HepG2 (cell line): ENCODE measurements around the gene SLC22A23. TPM values are rescaled to one million over a fixed set of nuclear protein-coding genes. Genes with fewer than 3 reads are reported as not detected.

Experiments used
- ATAC-seq: fragments of 200-7000 bp; cut with Tn5 transposase; 3 replicates; pipeline ENCODE4 v1.9.1; 2020; ENCODE audit warnings: mild to moderate bottlenecking, moderate library complexity
- BruUV-seq: library from RNA; stranded (reverse); fragments of 400-500 nt; replicated peaks from 2 replicates; lab custom pipeline; 2021; lab: Mats Ljungman, UMichigan
- CTCF ChIA-PET: fragments of 300-600 bp; formaldehyde crosslinking; extraction: SDS; loops from one replicate; lab custom pipeline; 2021; ENCODE audit warnings: low total read pairs, inconsistent platforms, low intra/inter-chr PET ratio; lab: Yijun Ruan, JAX
- POLR2A ChIA-PET: fragments of 350-600 bp; sonication (Branson Sonifier 250); formaldehyde crosslinking; loops from one replicate; lab custom pipeline; 2020; ENCODE audit warnings: antibody characterized with exemption, inconsistent platforms; lab: Yijun Ruan, JAX
- DNase-seq: peaks from one replicate; pipeline ENCODE4 v3.0.0-alpha.2; 2015; ENCODE audit warnings: low spot score
- FAIRE-seq: peaks from 3 replicates; lab custom pipeline; 2011; peaks lifted over from hg19 to GRCh38; lab: Jason Lieb, UNC
- H2AFZ ChIP-seq: one replicate; pipeline ENCODE4 v1.6.1; 2011; ENCODE audit warnings: low read length, inconsistent platforms
- H3K27ac ChIP-seq: fragments of 300-600 bp; 3 replicates; pipeline ENCODE4 v1.8.0; 2011; ENCODE audit warnings: mixed run types, mild to moderate bottlenecking, mixed read lengths, low read length, inconsistent platforms; ENCODE audit not compliant: insufficient read depth; ENCODE audit errors: extremely low read length
- H3K27me3 ChIP-seq, 2 experiments: fragments of 200-600 bp in 1 of 2; 2 replicates in 1 of 2; 3 replicates in 1 of 2; pipeline versions ENCODE4 v1.6.0 to v1.8.0; 2011; ENCODE audit warnings: low read length in 2 of 2, mild to moderate bottlenecking in 2 of 2, moderate library complexity in 2 of 2, inconsistent platforms in 1 of 2; ENCODE audit not compliant: insufficient read depth in 2 of 2, control insufficient read depth in 1 of 2
- H3K36me3 ChIP-seq, 2 experiments: fragments of 200-600 bp in 1 of 2; replicated peaks in 1 of 2; 2 replicates in 1 of 2; 3 replicates in 1 of 2; pipeline versions ENCODE4 v1.5.1 to v1.8.0; 2011; ENCODE audit warnings: low read length in 2 of 2, inconsistent platforms in 1 of 2; ENCODE audit not compliant: insufficient read depth in 2 of 2, control insufficient read depth in 1 of 2
- H3K4me1 ChIP-seq: 2 replicates; pipeline ENCODE4 v1.5.1; 2012; ENCODE audit warnings: low read length, inconsistent platforms; ENCODE audit not compliant: insufficient read depth
- H3K4me2 ChIP-seq: 2 replicates; pipeline ENCODE4 v1.6.0; 2011; ENCODE audit warnings: low read depth, low read length, inconsistent platforms
- H3K4me3 ChIP-seq, 3 experiments: fragments of 200-600 bp in 1 of 3; sonication (generic), shearing (Covaris generic) in 1 of 3; replicated peaks in 1 of 3; 2 replicates each; pipeline ENCODE4 v1.5.1; 2011 to 2016; ENCODE audit warnings: low read length in 3 of 3, inconsistent platforms in 2 of 3, low read depth in 2 of 3, mild to moderate bottlenecking in 2 of 3, control low read depth in 1 of 3, mixed read lengths in 1 of 3; ENCODE audit not compliant: insufficient read depth in 1 of 3
- H3K79me2 ChIP-seq: one replicate; pipeline ENCODE4 v1.6.1; 2011; ENCODE audit warnings: low read length, inconsistent platforms; ENCODE audit not compliant: insufficient read depth
- H3K9ac ChIP-seq: 2 replicates; pipeline ENCODE4 v1.6.0; 2011; ENCODE audit warnings: mild to moderate bottlenecking, low read depth, low read length, inconsistent platforms; ENCODE audit not compliant: insufficient read depth
- H3K9me3 ChIP-seq: 2 replicates; pipeline ENCODE4 v1.5.1; 2012; ENCODE audit warnings: mild to moderate bottlenecking, low read length
- H4K20me1 ChIP-seq: 2 replicates; pipeline ENCODE4 v1.6.0; 2011; ENCODE audit warnings: inconsistent platforms, mild to moderate bottlenecking, low read length, moderate library complexity; ENCODE audit not compliant: insufficient read depth
- ATM ChIP-seq: fragments of 450-650 bp; IDR thresholded peaks from 2 replicates; pipeline ENCODE4 v1.7.1; 2017; ENCODE audit warnings: mild to moderate bottlenecking, borderline replicate concordance
- CREM ChIP-seq, 2 experiments: sonication (generic) in 1 of 2; formaldehyde crosslinking in 1 of 2; IDR thresholded peaks; 2 replicates each; pipeline versions ENCODE4 v1.4.0 to v1.6.1; 2016 to 2020; ENCODE audit warnings: antibody characterized with exemption in 1 of 2, mild to moderate bottlenecking in 1 of 2, missing genetic modification reagents in 1 of 2
- ZMYM3 ChIP-seq: sonication (generic); formaldehyde crosslinking; IDR thresholded peaks from 2 replicates; pipeline ENCODE4 v1.5.1; 2020; ENCODE audit warnings: mild to moderate bottlenecking, missing genetic modification reagents
- ZNF703 ChIP-seq: sonication (generic); formaldehyde crosslinking; IDR thresholded peaks from 2 replicates; pipeline ENCODE4 v1.5.1; 2020; ENCODE audit warnings: missing genetic modification reagents, mild to moderate bottlenecking, moderate library complexity, borderline replicate concordance
- ZNF772 ChIP-seq: sonication (generic); formaldehyde crosslinking; IDR thresholded peaks from 2 replicates; pipeline ENCODE4 v1.5.0; 2020; ENCODE audit warnings: mild to moderate bottlenecking, missing genetic modification reagents
- WGBS: methylation state at CpG from one replicate; pipeline ENCODE4 v1.1.6; 2017; ENCODE audit warnings: low lambda C conversion rate; 5-methylcytosine and 5-hydroxymethylcytosine counted together
- in situ Hi-C: cut with HindIII; loops from 2 replicates; pipeline ENCODE4 v1.10.0; 2017; ENCODE audit warnings: low pct_unique_long_range_greater_than_20kb; ENCODE audit not compliant: extremely low pct_ligation_motif_present
- intact Hi-C: fragments of 100-400 bp; cut with micrococcal nuclease; formaldehyde crosslinking; loops from one replicate; pipeline ENCODE4 v1.10.0; 2022; ENCODE audit not compliant: unreplicated experiment
- polyA plus RNA-seq, 8 experiments: library from polyadenylated mRNA; depleted of rRNA in 3 of 8; stranded (reverse) in 7 of 8; unstranded in 1 of 8; fragments of >200 nt; fragmentation: Illumina TruSeq in 4 of 8; extraction: Trizol in 4 of 8; gene quantifications; 2 replicates each; pipeline versions ENCODE4 v1.2.1 to v1.2.3, GENCODE V29; 2011 to 2016; ENCODE audit warnings: low read depth in 4 of 8, missing spikeins in 1 of 8, mixed read lengths in 1 of 8; ENCODE audit not compliant: insufficient read depth in 1 of 8
- total RNA-seq, 5 experiments: library from RNA; depleted of rRNA; stranded (reverse); fragments of >200 nt; fragmentation: Illumina TruSeq; extraction: Trizol; gene quantifications; 2 replicates each; pipeline ENCODE4 v1.2.3, GENCODE V29; 2016; ENCODE audit warnings: low read depth in 1 of 5
- TF ChIP-seq, protein P1 (sequence below): sonication (generic); formaldehyde crosslinking; IDR thresholded peaks from 2 replicates; pipeline ENCODE4 v1.5.1; 2020; ENCODE audit warnings: mild to moderate bottlenecking, missing genetic modification reagents, borderline replicate concordance
- TF ChIP-seq, protein P2 (sequence below), 2 experiments: fragments of 450-650 bp in 1 of 2; sonication (generic) in 1 of 2; formaldehyde crosslinking in 1 of 2; IDR thresholded peaks; 2 replicates each; pipeline versions ENCODE4 v1.6.1 to v1.8.0; 2016 to 2022; ENCODE audit warnings: antibody characterized with exemption in 1 of 2, mild to moderate bottlenecking in 1 of 2, missing genetic modification reagents in 1 of 2
- TF ChIP-seq, protein P3 (sequence below): sonication (generic); formaldehyde crosslinking; IDR thresholded peaks from 2 replicates; pipeline ENCODE4 v1.5.1; 2020; ENCODE audit warnings: missing genetic modification reagents, mild to moderate bottlenecking, borderline replicate concordance

The SLC22A23 gene
- total and polyA plus RNA-seq, 2 of the 13 experiments (the other 11 are each of a cell fraction or from before 2014, with no cell fraction given), result 11.8 to 17.5 TPM

DNA sequence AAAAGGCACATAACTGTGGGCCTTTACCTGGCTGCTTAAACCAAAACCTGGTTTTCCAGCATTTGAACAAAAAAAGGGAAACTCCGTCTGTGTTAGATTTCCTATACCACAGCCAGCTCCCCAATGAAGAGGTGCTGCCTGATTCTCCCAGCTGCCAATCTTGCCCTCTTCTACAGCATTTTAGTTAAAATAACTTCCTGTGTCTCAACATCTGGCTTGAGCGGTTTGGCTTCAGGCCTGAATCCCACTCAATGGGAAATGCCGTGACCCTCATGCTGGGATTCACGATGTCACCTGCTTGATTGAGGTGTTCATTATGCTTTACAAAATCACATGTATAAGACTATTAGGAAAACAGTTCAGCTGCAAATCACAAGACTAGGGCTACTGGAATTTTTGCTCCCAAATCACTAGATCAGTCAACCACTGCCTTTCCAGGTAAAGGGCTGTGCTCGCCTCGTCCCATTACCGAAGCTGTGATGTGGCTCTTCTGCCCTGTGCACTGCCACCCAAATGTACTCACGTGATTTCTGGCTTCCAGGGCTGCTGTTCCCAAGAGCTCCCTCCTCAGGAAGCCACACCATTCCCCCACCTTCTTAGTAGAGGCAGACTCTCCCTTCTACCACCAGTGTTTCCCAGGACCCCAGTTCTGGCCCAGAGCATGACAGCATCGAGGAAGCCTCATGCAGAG lies 103.5 kb downstream of the SLC22A23 start:
- no peak overlapping the region for H2AFZ ChIP-seq
- peaks cover 48% of the 10 kb centered on the region for H3K79me2 ChIP-seq
- no peaks in the 10 kb centered on the region for H3K27me3 ChIP-seq
- TF ChIP-seq ZMYM3 (CRISPR knock-in tag) (no peak), ZNF703 (CRISPR knock-in tag) (peak; percentile 53; the same call in 1 of the 2 replicates), ATM (no peak), CREM (IDR thresholded peaks at IDR 0.05) (no peak), CREM (CRISPR knock-in tag; IDR thresholded peaks at IDR 0.05) (no peak), ZNF772 (CRISPR knock-in tag) (0 out of 2 replicates have a peak, but pooled peaks have one; percentile 24)
- TF ChIP-seq, protein P1, sequence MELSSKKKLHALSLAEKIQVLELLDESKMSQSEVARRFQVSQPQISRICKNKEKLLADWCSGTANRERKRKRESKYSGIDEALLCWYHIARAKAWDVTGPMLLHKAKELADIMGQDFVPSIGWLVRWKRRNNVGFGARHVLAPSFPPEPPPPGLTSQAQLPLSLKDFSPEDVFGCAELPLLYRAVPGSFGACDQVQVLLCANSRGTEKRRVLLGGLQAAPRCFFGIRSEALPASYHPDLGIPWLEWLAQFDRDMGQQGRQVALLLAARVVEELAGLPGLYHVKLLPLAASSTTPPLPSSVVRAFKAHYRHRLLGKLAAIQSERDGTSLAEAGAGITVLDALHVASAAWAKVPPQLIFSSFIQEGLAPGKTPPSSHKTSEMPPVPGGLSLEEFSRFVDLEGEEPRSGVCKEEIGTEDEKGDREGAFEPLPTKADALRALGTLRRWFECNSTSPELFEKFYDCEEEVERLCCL, result no peak
- TF ChIP-seq, protein P2, sequence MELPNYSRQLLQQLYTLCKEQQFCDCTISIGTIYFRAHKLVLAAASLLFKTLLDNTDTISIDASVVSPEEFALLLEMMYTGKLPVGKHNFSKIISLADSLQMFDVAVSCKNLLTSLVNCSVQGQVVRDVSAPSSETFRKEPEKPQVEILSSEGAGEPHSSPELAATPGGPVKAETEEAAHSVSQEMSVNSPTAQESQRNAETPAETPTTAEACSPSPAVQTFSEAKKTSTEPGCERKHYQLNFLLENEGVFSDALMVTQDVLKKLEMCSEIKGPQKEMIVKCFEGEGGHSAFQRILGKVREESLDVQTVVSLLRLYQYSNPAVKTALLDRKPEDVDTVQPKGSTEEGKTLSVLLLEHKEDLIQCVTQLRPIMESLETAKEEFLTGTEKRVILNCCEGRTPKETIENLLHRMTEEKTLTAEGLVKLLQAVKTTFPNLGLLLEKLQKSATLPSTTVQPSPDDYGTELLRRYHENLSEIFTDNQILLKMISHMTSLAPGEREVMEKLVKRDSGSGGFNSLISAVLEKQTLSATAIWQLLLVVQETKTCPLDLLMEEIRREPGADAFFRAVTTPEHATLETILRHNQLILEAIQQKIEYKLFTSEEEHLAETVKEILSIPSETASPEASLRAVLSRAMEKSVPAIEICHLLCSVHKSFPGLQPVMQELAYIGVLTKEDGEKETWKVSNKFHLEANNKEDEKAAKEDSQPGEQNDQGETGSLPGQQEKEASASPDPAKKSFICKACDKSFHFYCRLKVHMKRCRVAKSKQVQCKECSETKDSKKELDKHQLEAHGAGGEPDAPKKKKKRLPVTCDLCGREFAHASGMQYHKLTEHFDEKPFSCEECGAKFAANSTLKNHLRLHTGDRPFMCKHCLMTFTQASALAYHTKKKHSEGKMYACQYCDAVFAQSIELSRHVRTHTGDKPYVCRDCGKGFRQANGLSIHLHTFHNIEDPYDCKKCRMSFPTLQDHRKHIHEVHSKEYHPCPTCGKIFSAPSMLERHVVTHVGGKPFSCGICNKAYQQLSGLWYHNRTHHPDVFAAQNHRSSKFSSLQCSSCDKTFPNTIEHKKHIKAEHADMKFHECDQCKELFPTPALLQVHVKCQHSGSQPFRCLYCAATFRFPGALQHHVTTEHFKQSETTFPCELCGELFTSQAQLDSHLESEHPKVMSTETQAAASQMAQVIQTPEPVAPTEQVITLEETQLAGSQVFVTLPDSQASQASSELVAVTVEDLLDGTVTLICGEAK (IDR thresholded peaks at IDR 0.05), result no peak
- TF ChIP-seq, protein P2 (CRISPR knock-in tag; IDR thresholded peaks at IDR 0.05), result 0 out of 2 replicates have a peak, but pooled peaks have one; percentile 21
- TF ChIP-seq, protein P3, sequence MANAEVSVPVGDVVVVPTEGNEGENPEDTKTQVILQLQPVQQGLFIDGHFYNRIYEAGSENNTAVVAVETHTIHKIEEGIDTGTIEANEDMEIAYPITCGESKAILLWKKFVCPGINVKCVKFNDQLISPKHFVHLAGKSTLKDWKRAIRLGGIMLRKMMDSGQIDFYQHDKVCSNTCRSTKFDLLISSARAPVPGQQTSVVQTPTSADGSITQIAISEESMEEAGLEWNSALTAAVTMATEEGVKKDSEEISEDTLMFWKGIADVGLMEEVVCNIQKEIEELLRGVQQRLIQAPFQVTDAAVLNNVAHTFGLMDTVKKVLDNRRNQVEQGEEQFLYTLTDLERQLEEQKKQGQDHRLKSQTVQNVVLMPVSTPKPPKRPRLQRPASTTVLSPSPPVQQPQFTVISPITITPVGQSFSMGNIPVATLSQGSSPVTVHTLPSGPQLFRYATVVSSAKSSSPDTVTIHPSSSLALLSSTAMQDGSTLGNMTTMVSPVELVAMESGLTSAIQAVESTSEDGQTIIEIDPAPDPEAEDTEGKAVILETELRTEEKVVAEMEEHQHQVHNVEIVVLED (CRISPR knock-in tag), result no peak
- no peak overlapping the region for H3K4me3 ChIP-seq
- CTCF ChIA-PET, result no interaction called here
- in situ Hi-C loops (no loop called here), intact Hi-C loops (no loop called here)
- H3K36me3 ChIP-seq, result peaks cover 12 to 28% of the 10 kb centered on the region in 2 experiments
- H3K27ac ChIP-seq, result no peak overlapping the region
- peaks cover 63% of the 10 kb centered on the region for H3K4me1 ChIP-seq
- POLR2A ChIA-PET, result interaction anchor here (0.7 to 1.0 kb wide), 2 partner anchors 17 to 27 kb away, joined by 3 to 4 read pairs; no protein-coding TSS in a partner anchor
- no peaks in the 10 kb centered on the region for H4K20me1 ChIP-seq
- no peak overlapping the region for H3K9ac ChIP-seq
- FAIRE-seq, result no peak
- H3K4me2 ChIP-seq, result no peak overlapping the region
- ATAC-seq, result no peak
- H3K9me3 ChIP-seq, result no peaks in the 10 kb centered on the region
- no peak for DNase-seq
- no TSS peak for BruUV-seq
- 95% methylated on average over 9 of the region's 9 CpGs for WGBS
